Right forelimb (tissue), 1 donor: ENCODE measurements around the gene FAXDC2.

Experiments used
- DNase-seq: peaks from one replicate; pipeline ENCODE4 v3.0.0-alpha.2; 2018

Gene FAXDC2

GRCh38 chr5:154793599-154794524 lies 56.5 kb downstream of the FAXDC2 start:
- DNase-seq = no peak

GRCh38 chr5:154791535-154791934 lies 58.9 kb downstream of the FAXDC2 start:
- no peak for DNase-seq

GRCh38 chr5:154788212-154788611 lies 62.2 kb downstream of the FAXDC2 start:
- no peak for DNase-seq

- DNase-seq = no peak
Observed at GRCh38 chr5:154786414-154786813, 64.0 kb downstream of the FAXDC2 start.

DNA sequence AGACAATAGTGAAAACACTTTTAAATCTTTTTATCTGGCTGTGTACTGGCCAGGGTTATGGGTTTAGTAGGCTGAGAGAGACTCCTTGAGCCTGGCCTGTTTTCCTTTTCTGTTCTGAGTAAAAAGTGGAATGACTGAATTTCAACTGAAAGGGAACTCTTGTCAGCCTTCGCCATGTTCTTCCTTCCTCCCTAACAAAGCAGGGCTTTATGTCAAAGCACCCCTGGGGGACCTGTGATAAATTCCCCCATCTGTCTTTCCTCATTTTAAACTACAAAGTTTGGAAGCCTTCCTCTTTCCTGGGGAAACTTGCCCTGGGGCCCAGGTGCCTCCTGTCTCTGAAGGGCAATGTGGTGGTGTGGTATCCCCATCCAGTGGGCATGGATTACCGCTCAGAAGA lies 65.5 kb downstream of the FAXDC2 start:
- DNase-seq = no peak

GRCh38 chr5:154783774-154784460 lies 66.5 kb downstream of the FAXDC2 start:
- no peak for DNase-seq

DNA sequence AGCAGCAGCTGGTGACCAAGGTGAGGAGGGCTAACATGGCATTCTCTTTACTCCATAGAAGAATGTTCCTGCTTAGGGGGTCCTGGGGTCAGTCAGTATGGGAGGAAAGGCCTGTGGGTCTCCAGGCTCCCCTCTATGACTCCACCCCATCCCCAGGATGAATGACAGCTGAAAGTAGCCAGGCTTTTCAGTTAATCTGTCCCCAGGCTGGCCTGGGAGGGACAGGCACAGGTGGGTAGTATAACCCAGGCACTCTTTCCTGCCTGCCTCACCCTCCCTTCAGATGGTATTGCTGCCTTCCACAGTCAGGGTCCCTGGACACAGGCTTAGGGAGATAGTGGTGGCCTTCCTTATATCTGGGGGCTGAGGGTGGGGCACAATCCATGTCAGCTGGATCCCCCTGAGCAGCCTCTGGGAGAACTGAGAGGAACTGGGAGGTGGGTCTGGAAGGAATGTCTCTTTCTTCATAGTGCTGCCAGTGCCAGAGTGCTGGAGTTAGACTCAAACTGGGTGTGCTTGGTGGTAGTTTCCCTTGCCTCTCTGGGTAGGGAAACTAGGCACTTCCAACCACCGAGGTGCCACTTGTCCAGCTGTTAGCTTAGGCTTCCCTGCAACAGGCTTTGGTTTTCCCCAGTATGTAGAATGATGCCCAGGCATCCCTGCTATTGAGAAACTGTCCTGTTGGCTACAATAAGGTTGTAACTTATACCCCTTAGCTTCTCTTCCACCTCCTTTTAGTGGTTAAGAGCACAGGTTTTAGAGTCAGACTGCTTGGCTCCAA lies 67.4 kb downstream of the FAXDC2 start:
- no peak for DNase-seq

- DNase-seq = no peak
Observed at GRCh38 chr5:154782326-154782725, 68.1 kb downstream of the FAXDC2 start.

- no peak for DNase-seq
Observed at GRCh38 chr5:154780128-154780527, 70.3 kb downstream of the FAXDC2 start.

- no peak for DNase-seq
Observed at GRCh38 chr5:154779105-154779504, 71.3 kb downstream of the FAXDC2 start.

GRCh38 chr5:154778534-154778933 lies 71.9 kb downstream of the FAXDC2 start:
- DNase-seq = no peak

GRCh38 chr5:154776167-154776566 lies 74.2 kb downstream of the FAXDC2 start:
- no peak for DNase-seq

DNA sequence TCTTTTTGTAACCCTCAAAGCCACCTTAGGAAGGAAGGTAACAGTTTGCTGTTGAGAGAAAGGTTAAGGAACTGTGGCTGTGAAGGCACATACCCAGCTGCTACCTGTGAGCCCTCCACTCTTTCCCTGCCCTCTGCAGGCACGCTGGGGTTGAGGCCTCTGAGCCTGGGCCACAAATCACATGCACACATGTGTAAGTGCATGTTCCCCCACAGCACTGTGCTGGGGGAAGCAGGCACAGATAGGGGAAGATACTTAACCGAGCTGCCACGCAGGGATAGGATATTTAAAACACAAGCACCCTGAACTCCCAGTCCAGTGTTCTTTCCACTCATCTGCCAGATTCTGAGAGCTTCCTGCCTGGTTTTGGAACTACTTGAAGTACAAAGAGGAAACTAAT lies 77.1 kb downstream of the FAXDC2 start:
- no peak for DNase-seq

DNA sequence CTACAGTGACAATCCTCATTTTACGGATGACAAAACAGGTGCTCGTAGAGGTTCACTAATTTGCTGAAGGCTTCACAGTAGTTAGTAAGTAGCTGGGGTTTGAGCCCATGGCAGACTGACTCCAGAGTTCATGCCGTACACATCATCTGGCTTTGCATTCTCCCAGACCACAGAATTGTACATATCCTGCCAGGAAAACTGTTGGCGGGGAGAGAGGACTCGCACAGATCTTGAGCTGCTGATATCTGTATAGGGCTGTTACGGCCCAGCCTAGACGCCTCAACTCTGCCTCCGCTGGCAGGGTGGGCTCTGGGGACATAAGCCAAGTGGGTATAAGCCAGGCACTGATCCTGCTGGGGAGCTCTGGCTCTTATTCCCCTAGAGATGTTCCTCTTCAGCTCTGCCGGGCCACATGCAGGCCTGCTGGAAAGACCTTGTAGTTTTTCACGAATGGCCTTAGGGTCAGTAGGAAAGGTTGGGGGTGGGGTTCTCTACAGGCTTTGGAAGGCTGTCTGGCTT lies 79.0 kb downstream of the FAXDC2 start:
- DNase-seq = peak; percentile 71

GRCh38 chr5:154770111-154770510 lies 80.3 kb downstream of the FAXDC2 start:
- DNase-seq = no peak
